ENCODE measurements around the gene AP1B1.
A peak's percentile ranks its signal among the peaks of the same experiment; 100 is the strongest.
"Not testable (repeated sequence)": the region's sequence is repeated elsewhere in the genome, so short reads cannot be mapped to it uniquely, and the experiment has no call there.

The AP1B1 gene

GRCh38 chr22:29387921-29388758, at the start of gene AP1B1:
TSS of gene AP1B1 (minus strand) at chr22:29388570. CDS start at chr22:29367243, 21,327 bp downstream.
- Mint-ChIP-seq H3K4me1 (peaks cover 43 to 54% of the 10 kb centered on the region in 2 donors), H3K27ac (peak within 1 kb of the TSS; percentile 99), H3K36me3 (peaks cover 29 to 47% of the 10 kb centered on the region in 2 donors), H3K27me3 (no peaks in the 10 kb centered on the region), H3K4me3 (peak within 1 kb of the TSS; percentile 90 to 94), H3K9me3 (no peaks in the 10 kb centered on the region)
- DNase-seq = peak; percentile 96
- peak; percentile 69 to 80 for ATAC-seq (replicated peaks)

GRCh38 chr22:29435236-29436136, 47.1 kb upstream of the AP1B1 start:
- Mint-ChIP-seq H3K27me3 (peaks cover 18 to 24% of the 10 kb centered on the region in 2 donors), H3K9me3 (no peaks in the 10 kb centered on the region), H3K4me3 (no peak overlapping the region), H3K27ac (no peak overlapping the region), H3K36me3 (no peaks in the 10 kb centered on the region), H3K4me1 (no peaks in the 10 kb centered on the region)
- ATAC-seq (replicated peaks) = no peak
- no peak for DNase-seq

- Mint-ChIP-seq H3K27me3 (peaks cover 18 to 24% of the 10 kb centered on the region in 2 donors), H3K36me3 (no peaks in the 10 kb centered on the region), H3K4me3 (no peak overlapping the region)
Measured at GRCh38 chr22:29434288-29434687, 45.9 kb upstream of the AP1B1 start.

GRCh38 chr22:29433856-29434255, 45.5 kb upstream of the AP1B1 start:
- Mint-ChIP-seq H3K4me3 (no peak overlapping the region), H3K36me3 (no peaks in the 10 kb centered on the region), H3K4me1 (no peaks in the 10 kb centered on the region), H3K9me3 (no peaks in the 10 kb centered on the region), H3K27ac (no peak overlapping the region), H3K27me3 (peaks cover 18 to 24% of the 10 kb centered on the region in 2 donors)
- ATAC-seq (replicated peaks) (no peak), DNase-seq (no peak)

More at GRCh38 chr22:29434288-29434687, 45.9 kb upstream of the AP1B1 start:
- ATAC-seq (replicated peaks) (no peak), DNase-seq (no peak)
- no peaks in the 10 kb centered on the region for H3K9me3 Mint-ChIP-seq
- H3K4me1 Mint-ChIP-seq = no peaks in the 10 kb centered on the region
- no peak overlapping the region for H3K27ac Mint-ChIP-seq

GRCh38 chr22:29431986-29432385, 43.6 kb upstream of the AP1B1 start:
- Mint-ChIP-seq H3K27ac (no peak overlapping the region), H3K27me3 (peaks cover 21 to 24% of the 10 kb centered on the region in 2 donors)

GRCh38 chr22:29427176-29427760, 38.9 kb upstream of the AP1B1 start:
- Mint-ChIP-seq H3K27me3 (peaks cover 6 to 7% of the 10 kb centered on the region in 2 donors), H3K4me3 (no peak overlapping the region), H3K36me3 (no peaks in the 10 kb centered on the region), H3K9me3 (no peaks in the 10 kb centered on the region), H3K4me1 (peaks cover 0 to 8% of the 10 kb centered on the region in 2 donors), H3K27ac (no peak overlapping the region)
- ATAC-seq (replicated peaks) (no peak), DNase-seq (no peak)

More at GRCh38 chr22:29431986-29432385, 43.6 kb upstream of the AP1B1 start:
- Mint-ChIP-seq H3K4me3 (no peak overlapping the region), H3K36me3 (no peaks in the 10 kb centered on the region), H3K4me1 (no peaks in the 10 kb centered on the region), H3K9me3 (no peaks in the 10 kb centered on the region)
- DNase-seq (no peak), ATAC-seq (replicated peaks) (no peak)

GRCh38 chr22:29426476-29426875, 38.1 kb upstream of the AP1B1 start:
- H3K9me3 Mint-ChIP-seq = no peaks in the 10 kb centered on the region
- no peak for DNase-seq
- no peak for ATAC-seq (replicated peaks)
- H3K4me1 Mint-ChIP-seq = peaks cover 4 to 14% of the 10 kb centered on the region in 2 donors
- H3K27me3 Mint-ChIP-seq = peaks cover 0 to 3% of the 10 kb centered on the region in 2 donors
- no peaks in the 10 kb centered on the region for H3K36me3 Mint-ChIP-seq
- H3K4me3 Mint-ChIP-seq = no peak overlapping the region
- no peak overlapping the region for H3K27ac Mint-ChIP-seq

- H3K36me3 Mint-ChIP-seq; H3K27me3 Mint-ChIP-seq; DNase-seq; H3K27ac Mint-ChIP-seq; ATAC-seq (replicated peaks); H3K9me3 Mint-ChIP-seq; H3K4me3 Mint-ChIP-seq: not testable (repeated sequence)
- peaks cover 30 to 62% of the 10 kb centered on the region in 2 donors for H3K4me1 Mint-ChIP-seq
Measured at GRCh38 chr22:29418704-29419103, 30.3 kb upstream of the AP1B1 start.

- H3K27ac Mint-ChIP-seq = peak overlapping the region; percentile 96
- ATAC-seq (replicated peaks) (peak; percentile 54 to 67), DNase-seq (peak; percentile 38)
- peaks cover 26 to 53% of the 10 kb centered on the region in 2 donors for H3K4me1 Mint-ChIP-seq
- not testable (repeated sequence) for H3K36me3 Mint-ChIP-seq, H3K27me3 Mint-ChIP-seq, H3K9me3 Mint-ChIP-seq
- H3K4me3 Mint-ChIP-seq = peak overlapping the region; percentile 80 to 90
Measured at GRCh38 chr22:29414951-29415591, 26.7 kb upstream of the AP1B1 start.

- not testable (repeated sequence) for H3K36me3 Mint-ChIP-seq, H3K9me3 Mint-ChIP-seq, DNase-seq, H3K4me3 Mint-ChIP-seq, H3K27ac Mint-ChIP-seq, H3K27me3 Mint-ChIP-seq
- ATAC-seq (replicated peaks) = peak; percentile 30 to 56
- peaks cover 23 to 45% of the 10 kb centered on the region in 2 donors for H3K4me1 Mint-ChIP-seq
Measured at GRCh38 chr22:29412772-29413171, 24.4 kb upstream of the AP1B1 start.

- ATAC-seq (replicated peaks) = peak; percentile 86
- Mint-ChIP-seq H3K4me3 (peak overlapping the region; percentile 46 to 64), H3K27ac (peak overlapping the region; percentile 20)
Measured at GRCh38 chr22:29411569-29412211, 23.3 kb upstream of the AP1B1 start.

GRCh38 chr22:29408940-29409339, 20.6 kb upstream of the AP1B1 start:
- ATAC-seq (replicated peaks) (no peak), DNase-seq (no peak)
- Mint-ChIP-seq H3K9me3 (no peaks in the 10 kb centered on the region), H3K27me3 (no peaks in the 10 kb centered on the region), H3K27ac (no peak overlapping the region), H3K4me1 (peaks cover 14 to 29% of the 10 kb centered on the region in 2 donors), H3K4me3 (no peak overlapping the region), H3K36me3 (no peaks in the 10 kb centered on the region)

More at GRCh38 chr22:29411569-29412211, 23.3 kb upstream of the AP1B1 start:
- not testable (repeated sequence) for H3K27me3 Mint-ChIP-seq, H3K9me3 Mint-ChIP-seq, H3K36me3 Mint-ChIP-seq, DNase-seq
- H3K4me1 Mint-ChIP-seq = peaks cover 22 to 45% of the 10 kb centered on the region in 2 donors

- not testable (repeated sequence) for H3K36me3 Mint-ChIP-seq; H3K9me3 Mint-ChIP-seq; H3K27me3 Mint-ChIP-seq; H3K4me1 Mint-ChIP-seq; ATAC-seq (replicated peaks); H3K27ac Mint-ChIP-seq; DNase-seq; H3K4me3 Mint-ChIP-seq
Measured at GRCh38 chr22:29401538-29401937, 13.2 kb upstream of the AP1B1 start.
